ES-I3 (cell line): ENCODE data around the gene TEX11.
"Not testable (repeated sequence)": the region's sequence is repeated elsewhere in the genome, so short reads cannot be mapped to it uniquely, and the experiment has no call there.

Source experiments
- H3K36me3 ChIP-seq: 2 replicates; pipeline ENCODE4 v1.6.1; 2013; ENCODE audit warnings: mild to moderate bottlenecking, low read length, control low read depth, moderate library complexity; ENCODE audit not compliant: insufficient read depth
- H3K4me1 ChIP-seq: 2 replicates; pipeline ENCODE4 v1.6.1; 2013; ENCODE audit warnings: mild to moderate bottlenecking, control low read depth, low read length; ENCODE audit not compliant: insufficient read depth
- H3K9ac ChIP-seq: 2 replicates; pipeline ENCODE4 v1.6.1; 2013; ENCODE audit warnings: low read depth, mild to moderate bottlenecking, low read length, moderate library complexity
- H3K9me3 ChIP-seq: 2 replicates; pipeline ENCODE4 v1.6.1; 2013; ENCODE audit warnings: mild to moderate bottlenecking, low read length, moderate library complexity; ENCODE audit not compliant: control insufficient read depth, insufficient read depth

The TEX11 gene

GRCh38 chrX:70515270-70515669 lies 393.2 kb downstream of the TEX11 start:
- not testable (repeated sequence) for H3K4me1 ChIP-seq, H3K9me3 ChIP-seq, H3K9ac ChIP-seq, H3K36me3 ChIP-seq

GRCh38 chrX:70509078-70509477 lies 399.4 kb downstream of the TEX11 start:
- Histone ChIP-seq H3K36me3 (no peaks in the 10 kb centered on the region; the same call in 1 of the 2 replicates), H3K9me3 (no peaks in the 10 kb centered on the region), H3K4me1 (peaks cover 17% of the 10 kb centered on the region), H3K9ac (no peak overlapping the region)

GRCh38 chrX:70508296-70508911 lies 400.1 kb downstream of the TEX11 start:
- H3K4me1 ChIP-seq: peaks cover 17% of the 10 kb centered on the region
- peaks cover 4% of the 10 kb centered on the region for H3K36me3 ChIP-seq
- H3K9ac ChIP-seq: no peak overlapping the region
- no peaks in the 10 kb centered on the region for H3K9me3 ChIP-seq

- H3K9ac ChIP-seq: no peak overlapping the region
- peaks cover 17% of the 10 kb centered on the region for H3K4me1 ChIP-seq
- H3K9me3 ChIP-seq: no peaks in the 10 kb centered on the region
- peaks cover 26% of the 10 kb centered on the region for H3K36me3 ChIP-seq
Observed at GRCh38 chrX:70505451-70505841, 403.1 kb downstream of the TEX11 start.

- Histone ChIP-seq H3K4me1 (peaks cover 17% of the 10 kb centered on the region), H3K9ac (no peak overlapping the region), H3K9me3 (no peaks in the 10 kb centered on the region), H3K36me3 (peaks cover 28% of the 10 kb centered on the region)
Observed at GRCh38 chrX:70504772-70505450, 403.6 kb downstream of the TEX11 start.

GRCh38 chrX:70500826-70501225 lies 407.7 kb downstream of the TEX11 start:
- no peak overlapping the region for H3K9ac ChIP-seq
- no peaks in the 10 kb centered on the region for H3K9me3 ChIP-seq
- peaks cover 48% of the 10 kb centered on the region for H3K36me3 ChIP-seq
- no peaks in the 10 kb centered on the region; the same call in 1 of the 2 replicates for H3K4me1 ChIP-seq

- Histone ChIP-seq H3K36me3 (peaks cover 58% of the 10 kb centered on the region), H3K4me1 (no peaks in the 10 kb centered on the region), H3K9me3 (no peaks in the 10 kb centered on the region), H3K9ac (no peak overlapping the region)
Observed at GRCh38 chrX:70498129-70498528, 410.4 kb downstream of the TEX11 start.

GRCh38 chrX:70497026-70497425 lies 411.5 kb downstream of the TEX11 start:
- H3K36me3 ChIP-seq: peaks cover 62% of the 10 kb centered on the region

GRCh38 chrX:70496491-70496890 lies 412.0 kb downstream of the TEX11 start:
- Histone ChIP-seq H3K9ac (no peak overlapping the region), H3K4me1 (no peaks in the 10 kb centered on the region), H3K9me3 (no peaks in the 10 kb centered on the region), H3K36me3 (peaks cover 61% of the 10 kb centered on the region)

More at GRCh38 chrX:70497026-70497425, 411.5 kb downstream of the TEX11 start:
- H3K9ac ChIP-seq: no peak overlapping the region
- H3K4me1 ChIP-seq: no peaks in the 10 kb centered on the region
- no peaks in the 10 kb centered on the region for H3K9me3 ChIP-seq

GRCh38 chrX:70494441-70494840 lies 414.1 kb downstream of the TEX11 start:
- Histone ChIP-seq H3K9me3 (no peaks in the 10 kb centered on the region), H3K9ac (no peak overlapping the region), H3K36me3 (peaks cover 56% of the 10 kb centered on the region), H3K4me1 (no peaks in the 10 kb centered on the region)

GRCh38 chrX:70488856-70489255 lies 419.7 kb downstream of the TEX11 start:
- peaks cover 38% of the 10 kb centered on the region for H3K36me3 ChIP-seq
- H3K9me3 ChIP-seq: no peaks in the 10 kb centered on the region
- H3K9ac ChIP-seq: no peak overlapping the region
- no peaks in the 10 kb centered on the region for H3K4me1 ChIP-seq

- H3K36me3 ChIP-seq: peaks cover 25% of the 10 kb centered on the region
- no peak overlapping the region for H3K9ac ChIP-seq
- H3K9me3 ChIP-seq: no peaks in the 10 kb centered on the region
- peaks cover 11% of the 10 kb centered on the region for H3K4me1 ChIP-seq
Observed at GRCh38 chrX:70485466-70485865, 423.0 kb downstream of the TEX11 start.

GRCh38 chrX:70482300-70482699 lies 426.2 kb downstream of the TEX11 start:
- Histone ChIP-seq H3K4me1 (peaks cover 39% of the 10 kb centered on the region), H3K36me3 (peaks cover 21% of the 10 kb centered on the region), H3K9ac (no peak overlapping the region), H3K9me3 (no peaks in the 10 kb centered on the region)

- Histone ChIP-seq H3K36me3 (peaks cover 21% of the 10 kb centered on the region), H3K9me3 (no peaks in the 10 kb centered on the region), H3K4me1 (peaks cover 45% of the 10 kb centered on the region), H3K9ac (no peak overlapping the region)
Observed at GRCh38 chrX:70481471-70482270, 426.8 kb downstream of the TEX11 start.

- Histone ChIP-seq H3K36me3 (peaks cover 19% of the 10 kb centered on the region), H3K9ac (no peak overlapping the region), H3K4me1 (peaks cover 55% of the 10 kb centered on the region), H3K9me3 (no peaks in the 10 kb centered on the region)
Observed at GRCh38 chrX:70480660-70481018, 427.9 kb downstream of the TEX11 start.
